Caco-2 (cell line): Measurements from ENCODE around the gene GPR37. TPM values are rescaled to one million over a fixed set of nuclear protein-coding genes. Genes with fewer than 3 reads are reported as not detected.

Source experiments
- BruUV-seq: library from RNA; stranded (reverse); fragments of 400-500 nt; replicated peaks from 2 replicates; lab custom pipeline; 2021; lab: Mats Ljungman, UMichigan
- CTCF ChIA-PET: fragments of 300-600 bp; sonication (Branson Sonifier 250); formaldehyde crosslinking; loops from one replicate; lab custom pipeline; 2022; ENCODE audit warnings: antibody characterized with exemption; lab: Charles Lee
- POLR2A ChIA-PET: fragments of 300-600 bp; sonication (Branson Sonifier 250); formaldehyde crosslinking; loops from one replicate; lab custom pipeline; 2022; ENCODE audit warnings: antibody characterized with exemption; lab: Charles Lee
- DNase-seq, 2 experiments: peaks; one replicate each; pipeline versions ENCODE4 v3.0.0 to v3.0.0-alpha.2; 2020 to 2022
- H3K27me3 ChIP-seq: replicated peaks from 2 replicates; pipeline ENCODE4 v1.6.0; 2011; ENCODE audit warnings: low read length; ENCODE audit not compliant: control insufficient read depth, insufficient read depth
- H3K36me3 ChIP-seq: 2 replicates; pipeline ENCODE4 v1.5.1; 2011; ENCODE audit warnings: low read length; ENCODE audit not compliant: control insufficient read depth, insufficient read depth
- H3K4me1 ChIP-seq: fragments of 250-450 bp; sonication (Bioruptor Pico); 2 replicates; pipeline ENCODE4 v1.5.1; 2020; ENCODE audit warnings: mild to moderate bottlenecking
- H3K4me3 ChIP-seq: 2 replicates; pipeline ENCODE4 v1.5.1; 2011; ENCODE audit warnings: low read depth, mild to moderate bottlenecking, control low read depth, low read length
- H3K9me3 ChIP-seq: fragments of 250-450 bp; sonication (Bioruptor Pico); 2 replicates; pipeline ENCODE4 v1.5.1; 2020; ENCODE audit warnings: mild to moderate bottlenecking, moderate library complexity
- H3K27ac Mint-ChIP-seq: one replicate; pipeline ENCODE4 v1.8.0; 2022; ENCODE audit warnings: mixed read lengths; ENCODE audit not compliant: unreplicated experiment
- H3K27me3 Mint-ChIP-seq: one replicate; pipeline ENCODE4 v1.8.0; 2022; ENCODE audit warnings: mixed read lengths; ENCODE audit not compliant: insufficient read depth, unreplicated experiment
- H3K36me3 Mint-ChIP-seq: one replicate; pipeline ENCODE4 v1.8.0; 2022; ENCODE audit warnings: mild to moderate bottlenecking, mixed read lengths; ENCODE audit not compliant: insufficient read depth, unreplicated experiment
- H3K4me1 Mint-ChIP-seq: one replicate; pipeline ENCODE4 v1.8.0; 2022; ENCODE audit warnings: low read depth, mixed read lengths; ENCODE audit not compliant: unreplicated experiment
- H3K4me3 Mint-ChIP-seq: one replicate; pipeline ENCODE4 v1.8.0; 2022; ENCODE audit warnings: mild to moderate bottlenecking, moderate library complexity, mixed read lengths; ENCODE audit not compliant: unreplicated experiment
- H3K9me3 Mint-ChIP-seq: one replicate; pipeline ENCODE4 v1.8.0; 2022; ENCODE audit warnings: mixed read lengths; ENCODE audit not compliant: unreplicated experiment
- CTCF ChIP-seq, 2 experiments: fragments of 200-600 bp in 1 of 2; IDR thresholded peaks; 1 replicate in 1 of 2; 2 replicates in 1 of 2; pipeline versions ENCODE4 v1.5.1 to v1.8.0; 2011 to 2022; ENCODE audit warnings: antibody characterized with exemption in 1 of 2, control low read depth in 1 of 2, inconsistent platforms in 1 of 2, low read depth in 1 of 2, low read length in 1 of 2, mild to moderate bottlenecking in 1 of 2, moderate library complexity in 1 of 2; ENCODE audit not compliant: insufficient read depth in 1 of 2, severe bottlenecking in 1 of 2, unreplicated experiment in 1 of 2
- intact Hi-C: fragments of 100-400 bp; cut with micrococcal nuclease; formaldehyde crosslinking; loops from one replicate; pipeline ENCODE4 v1.10.0; 2022; ENCODE audit not compliant: unreplicated experiment
- total RNA-seq: library from RNA; stranded (reverse); gene quantifications from 2 replicates; pipeline ENCODE4 v1.2.3, GENCODE V29; 2022

GPR37 gene
- total RNA-seq, 1 experiment from 2014 or later = 0.50 TPM

GRCh38 chr7:124777268-124777667 lies 11.7 kb upstream of the GPR37 start:
- POLR2A ChIA-PET = no interaction called here

DNA sequence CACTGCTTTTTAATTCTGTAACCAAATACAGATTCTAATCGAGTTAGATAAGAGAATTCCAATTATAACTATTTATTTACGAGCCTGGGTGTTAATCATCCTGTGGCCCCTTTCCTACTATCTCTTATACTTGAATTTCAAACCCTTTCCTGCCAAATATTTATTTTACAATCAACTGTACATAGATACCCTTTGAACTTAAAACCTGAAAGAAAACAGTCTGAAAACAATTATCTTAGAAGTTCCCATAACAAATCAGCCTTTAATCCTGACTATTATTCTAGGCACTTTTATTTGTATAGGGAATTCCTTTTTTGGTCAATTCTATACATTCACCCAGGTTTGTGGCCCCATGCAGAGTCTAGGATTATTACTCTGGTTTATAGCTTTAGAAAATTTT lies 10.6 kb upstream of the GPR37 start:
- CTCF ChIA-PET = no interaction called here
- BruUV-seq = no TSS peak

More at GRCh38 chr7:124777268-124777667, 11.7 kb upstream of the GPR37 start:
- no peak for DNase-seq
- Histone ChIP-seq H3K4me1 (no peaks in the 10 kb centered on the region), H3K4me3 (no peak overlapping the region), H3K27me3 (no peaks in the 10 kb centered on the region), H3K36me3 (no peaks in the 10 kb centered on the region), H3K9me3 (no peaks in the 10 kb centered on the region)
- no peaks in the 10 kb centered on the region for H3K9me3 Mint-ChIP-seq
- H3K27me3 Mint-ChIP-seq = peaks cover 13% of the 10 kb centered on the region
- H3K27ac Mint-ChIP-seq = no peak overlapping the region
- H3K36me3 Mint-ChIP-seq = no peaks in the 10 kb centered on the region
- BruUV-seq = no TSS peak
- CTCF ChIA-PET = no interaction called here
- no peaks in the 10 kb centered on the region for H3K4me1 Mint-ChIP-seq
- H3K4me3 Mint-ChIP-seq = no peak overlapping the region
- intact Hi-C loops = no loop called here
- TF ChIP-seq CTCF (IDR thresholded peaks at IDR 0.05; ENCODE audit: insufficient read depth in 1 of 2, low read depth in 1 of 2, low read length in 1 of 2, severe bottlenecking in 1 of 2, unreplicated experiment in 1 of 2) = no peak

DNA sequence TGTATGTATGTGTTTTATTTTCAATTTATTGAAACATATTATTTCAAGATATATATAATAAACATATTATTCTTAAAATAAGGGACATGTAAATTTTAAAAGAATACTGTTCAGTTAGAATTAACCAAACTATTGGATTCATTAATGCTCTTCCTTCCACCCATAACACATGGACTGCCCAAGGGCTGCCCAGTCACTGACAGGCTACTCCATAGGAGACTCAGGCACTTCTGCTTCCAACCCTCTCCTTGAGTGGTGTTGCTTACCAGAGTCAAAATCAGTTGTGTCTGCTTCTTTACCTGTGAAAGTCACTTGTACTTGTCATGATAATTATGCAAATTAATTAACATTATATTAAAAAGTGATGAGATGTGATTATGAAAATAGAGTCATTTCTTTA lies 9.8 kb upstream of the GPR37 start:
- intact Hi-C loops = no loop called here
- H3K36me3 Mint-ChIP-seq = no peaks in the 10 kb centered on the region
- H3K9me3 Mint-ChIP-seq = no peaks in the 10 kb centered on the region
- H3K4me1 Mint-ChIP-seq = no peaks in the 10 kb centered on the region
- H3K4me1 ChIP-seq = no peaks in the 10 kb centered on the region
- CTCF ChIA-PET = no interaction called here
- no peak overlapping the region for H3K4me3 Mint-ChIP-seq
- DNase-seq = no peak
- no TSS peak for BruUV-seq
- no peaks in the 10 kb centered on the region for H3K36me3 ChIP-seq
- no peak overlapping the region for H3K27ac Mint-ChIP-seq
- no peak for TF ChIP-seq CTCF (IDR thresholded peaks at IDR 0.05; ENCODE audit: insufficient read depth in 1 of 2, low read depth in 1 of 2, low read length in 1 of 2, severe bottlenecking in 1 of 2, unreplicated experiment in 1 of 2)
- no peak overlapping the region for H3K4me3 ChIP-seq
- no peaks in the 10 kb centered on the region for H3K27me3 ChIP-seq
- H3K9me3 ChIP-seq = no peaks in the 10 kb centered on the region
- POLR2A ChIA-PET = no interaction called here
- peaks cover 15% of the 10 kb centered on the region for H3K27me3 Mint-ChIP-seq

More for the DNA sequence above, 10.6 kb upstream of the GPR37 start:
- Mint-ChIP-seq H3K4me3 (no peak overlapping the region), H3K36me3 (no peaks in the 10 kb centered on the region), H3K9me3 (no peaks in the 10 kb centered on the region), H3K27me3 (peaks cover 13% of the 10 kb centered on the region), H3K4me1 (no peaks in the 10 kb centered on the region), H3K27ac (no peak overlapping the region)
- TF ChIP-seq CTCF (IDR thresholded peaks at IDR 0.05; ENCODE audit: insufficient read depth in 1 of 2, low read depth in 1 of 2, low read length in 1 of 2, severe bottlenecking in 1 of 2, unreplicated experiment in 1 of 2) = no peak
- no peaks in the 10 kb centered on the region for H3K36me3 ChIP-seq
- no peaks in the 10 kb centered on the region for H3K27me3 ChIP-seq
- intact Hi-C loops = no loop called here
- H3K4me3 ChIP-seq = no peak overlapping the region
- POLR2A ChIA-PET = no interaction called here
- H3K9me3 ChIP-seq = no peaks in the 10 kb centered on the region
- no peak for DNase-seq
- no peaks in the 10 kb centered on the region for H3K4me1 ChIP-seq
